Hair follicle dermal papilla cell (primary cell): ENCODE data around the gene NBEAL1. TPM values are rescaled to one million over a fixed set of nuclear protein-coding genes. Genes with fewer than 3 reads are reported as not detected.

Experiments used
- small RNA-seq: library from RNA; depleted of rRNA; stranded (forward); fragments of <200 nt; gene quantifications from one replicate; pipeline ENCODE3, GENCODE V24; 2012
- total RNA-seq: library from RNA; depleted of rRNA; stranded (reverse); fragments of >200 nt; gene quantifications from 2 replicates; pipeline ENCODE4 v1.2.3, GENCODE V29; 2012

The NBEAL1 gene
- 40.1 and 52.2 TPM in 2 replicates for total RNA-seq

DNA sequence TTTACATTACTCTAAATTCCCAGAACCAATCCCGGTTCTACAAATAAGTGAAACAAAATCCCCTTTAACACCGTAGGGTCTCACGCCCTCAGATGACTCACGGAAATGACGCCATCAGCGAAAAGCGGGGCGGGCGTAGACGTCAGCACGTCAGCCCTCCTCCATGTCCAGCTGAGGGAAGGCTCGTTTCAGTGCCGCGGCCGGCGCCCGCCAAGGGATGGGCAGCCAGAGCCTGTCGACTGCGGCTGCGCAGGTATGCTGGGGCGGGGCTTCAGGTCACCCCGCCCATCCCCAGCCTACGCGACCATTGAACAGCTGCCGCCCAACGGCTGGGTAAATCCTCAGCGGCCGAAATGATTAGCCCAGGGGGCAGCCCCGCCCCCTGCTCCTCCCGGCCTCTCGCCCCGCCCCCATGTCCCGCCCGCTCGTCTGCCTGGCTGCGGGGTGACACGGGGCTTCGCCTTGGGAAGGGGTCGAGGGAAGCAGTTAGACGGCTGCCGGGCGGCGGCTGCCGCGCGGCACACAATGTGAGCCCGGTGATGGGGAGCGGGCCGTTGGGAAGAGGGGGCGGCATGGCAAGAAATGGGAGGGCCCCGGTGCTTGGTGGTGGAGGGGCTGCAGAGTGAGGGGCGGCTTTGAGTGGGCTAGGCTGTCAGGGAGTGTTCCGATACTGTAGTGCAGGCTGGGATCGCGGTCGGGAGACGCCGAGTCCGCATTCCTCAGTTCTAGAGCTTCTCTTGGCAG lies at the start of gene NBEAL1:
TSS of gene NBEAL1 (plus strand) at position 420 of the 744 bp plus-strand sequence. CDS start 1,510 bp downstream, outside the sequence.

DNA sequence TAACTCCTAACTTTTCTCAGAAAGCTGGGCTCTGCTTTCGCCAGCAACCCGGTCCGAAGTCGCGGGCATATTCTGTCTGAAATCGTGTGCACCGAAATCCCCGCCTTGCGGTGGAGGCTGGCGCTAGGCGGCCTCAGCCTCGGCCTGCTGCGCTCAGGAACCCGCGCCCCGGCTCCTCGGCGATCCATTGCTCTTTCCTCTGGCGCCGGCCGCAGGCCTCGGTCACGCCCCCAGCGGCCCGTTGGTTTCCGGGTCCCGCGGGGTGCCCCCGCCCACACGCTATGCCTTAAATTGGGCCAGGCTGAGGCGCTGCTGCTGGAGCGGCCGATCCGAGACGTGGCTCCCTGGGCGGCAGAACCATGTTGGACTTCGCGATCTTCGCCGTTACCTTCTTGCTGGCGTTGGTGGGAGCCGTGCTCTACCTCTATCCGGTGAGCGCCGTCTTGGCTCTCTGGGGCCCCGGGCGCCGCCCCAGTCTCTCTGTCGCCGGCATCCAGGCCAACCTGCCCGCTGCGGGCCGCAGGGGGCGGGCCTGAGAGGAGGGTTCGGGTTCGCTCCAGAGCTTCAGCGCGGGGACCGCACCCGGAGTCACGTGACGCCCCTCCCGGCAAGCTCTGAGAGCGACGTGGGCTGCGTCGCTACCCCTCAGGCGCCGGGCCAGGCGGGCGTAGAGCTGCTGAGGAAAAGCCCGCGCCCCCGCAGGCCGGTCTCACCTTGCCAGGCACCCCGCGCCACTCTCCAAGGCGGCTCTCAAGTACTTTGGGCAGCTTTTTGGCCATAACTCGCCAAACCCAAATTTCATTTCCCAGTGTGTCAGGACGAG lies 224.2 kb downstream of the NBEAL1 start, which contains the start of gene CYP20A1:
TSS of gene CYP20A1 (plus strand) at position 315 of the 823 bp plus-strand sequence. CDS start at position 360, 45 bp downstream.

Small RNAs within 50 kb of the gene (small RNA-seq; reads per million reads assigned to genes)
- not detected for gene AC010900.2
- not detected for gene RF00408
- gene RN7SL670P = not detected

Other genes with a start within 250 kb of the NBEAL1 start
- gene ICA1L, start 143.1 kb upstream of the NBEAL1 start, total RNA-seq = 3.2 and 6.5 TPM in 2 replicates
- gene WDR12, start 103.2 kb upstream of the NBEAL1 start, total RNA-seq = 13.8 and 20.1 TPM in 2 replicates
- 11.1 and 13.5 TPM in 2 replicates for gene CARF, start 102.6 kb upstream of the NBEAL1 start, total RNA-seq
- 31.6 and 41.1 TPM in 2 replicates for gene CYP20A1, start 224.1 kb downstream of the NBEAL1 start, total RNA-seq